ENCODE results near the gene SERPINA3.

GRCh38 chr14:94571395-94571794 is 40.8 kb upstream of the SERPINA3 start:
- TF ChIP-seq CTCF (conservative IDR thresholded peaks at IDR 0.05; ENCODE audit: low read depth, low read length), result no peak
- no peak for TF ChIP-seq EZH2phosphoT487 (IDR thresholded peaks at IDR 0.05; ENCODE audit: borderline replicate concordance, low read length)
- TF ChIP-seq EZH2 (IDR thresholded peaks at IDR 0.05; ENCODE audit: low read length, unreplicated experiment), result no peak
